A673 (cell line): ENCODE data around the gene LIME1. TPM values are rescaled to one million over a fixed set of nuclear protein-coding genes. Genes with fewer than 3 reads are reported as not detected.
A peak's percentile ranks its signal among the peaks of the same experiment; 100 is the strongest.

ENCODE experiments used
- BruUV-seq: library from RNA; stranded (reverse); fragments of 400-500 nt; replicated peaks from 2 replicates; lab custom pipeline; 2021; lab: Mats Ljungman, UMichigan
- CTCF ChIA-PET: fragments of 300-600 bp; sonication (Branson Sonifier 250); formaldehyde crosslinking; loops from one replicate; lab custom pipeline; 2022; ENCODE audit warnings: antibody characterized with exemption; lab: Charles Lee
- POLR2A ChIA-PET: fragments of 300-600 bp; sonication (Branson Sonifier 250); formaldehyde crosslinking; loops from one replicate; lab custom pipeline; 2022; ENCODE audit warnings: antibody characterized with exemption; ENCODE audit not compliant: low non-redundant PET; lab: Charles Lee
- DNase-seq: peaks from one replicate; pipeline ENCODE4 v3.0.0-alpha.2; 2015; ENCODE audit warnings: low spot score
- H3K27ac ChIP-seq: fragments of 200-600 bp; sonication (generic); 2 replicates; pipeline ENCODE4 v1.5.1; 2016; ENCODE audit warnings: mixed run types, low read depth, mild to moderate bottlenecking, mixed read lengths, antibody characterized with exemption, low read length; ENCODE audit not compliant: poor library complexity, severe bottlenecking
- H3K27me3 ChIP-seq: fragments of 200-600 bp; sonication (generic); replicated peaks from 2 replicates; pipeline ENCODE4 v1.6.1; 2017; ENCODE audit warnings: mixed run types, low read depth, mild to moderate bottlenecking, mixed read lengths, antibody characterized with exemption, low read length; ENCODE audit not compliant: insufficient read depth, poor library complexity
- H3K36me3 ChIP-seq: fragments of 200-600 bp; sonication (generic); 2 replicates; pipeline ENCODE4 v1.6.1; 2016; ENCODE audit warnings: mixed run types, mild to moderate bottlenecking, mixed read lengths, antibody characterized with exemption, low read length; ENCODE audit not compliant: insufficient read depth, poor library complexity, severe bottlenecking
- H3K4me1 ChIP-seq: fragments of 200-600 bp; sonication (generic); 2 replicates; pipeline ENCODE4 v1.6.1; 2017; ENCODE audit warnings: mixed run types, mild to moderate bottlenecking, mixed read lengths, antibody characterized with exemption, low read length; ENCODE audit not compliant: insufficient read depth, poor library complexity, severe bottlenecking
- H3K4me3 ChIP-seq: fragments of 200-600 bp; sonication (generic); 2 replicates; pipeline ENCODE4 v1.5.1; 2016; ENCODE audit warnings: low read depth, mixed run types, mild to moderate bottlenecking, mixed read lengths, low read length; ENCODE audit not compliant: poor library complexity, severe bottlenecking
- H3K9me3 ChIP-seq: fragments of 200-600 bp; sonication (generic); 2 replicates; pipeline ENCODE4 v1.6.1; 2016; ENCODE audit warnings: mixed run types, low read depth, mild to moderate bottlenecking, mixed read lengths, antibody characterized with exemption, low read length; ENCODE audit not compliant: poor library complexity, severe bottlenecking
- EZH2 ChIP-seq: fragments of 200-600 bp; sonication (generic); IDR thresholded peaks from 2 replicates; pipeline ENCODE4 v1.6.1; 2017; ENCODE audit warnings: borderline replicate concordance, low read depth, mild to moderate bottlenecking, mixed read lengths, antibody characterized with exemption, low read length; ENCODE audit not compliant: poor library complexity, severe bottlenecking
- intact Hi-C: fragments of 100-400 bp; cut with micrococcal nuclease; formaldehyde crosslinking; loops from one replicate; pipeline ENCODE4 v1.10.0; 2022; ENCODE audit not compliant: unreplicated experiment
- total RNA-seq: library from RNA; stranded (reverse); gene quantifications from 2 replicates; pipeline ENCODE4 v1.2.3, GENCODE V29; 2021
- TF ChIP-seq, protein P1 (sequence below): fragments of 300-800, 200-600 bp; sonication (generic); conservative IDR thresholded peaks from 2 replicates; pipeline ENCODE4 v1.5.1; 2017; ENCODE audit warnings: low read depth, mild to moderate bottlenecking, antibody characterized with exemption, low read length, moderate library complexity, mixed read lengths

The LIME1 gene
- total RNA-seq, 1 experiment from 2014 or later = 16.3 TPM

DNA sequence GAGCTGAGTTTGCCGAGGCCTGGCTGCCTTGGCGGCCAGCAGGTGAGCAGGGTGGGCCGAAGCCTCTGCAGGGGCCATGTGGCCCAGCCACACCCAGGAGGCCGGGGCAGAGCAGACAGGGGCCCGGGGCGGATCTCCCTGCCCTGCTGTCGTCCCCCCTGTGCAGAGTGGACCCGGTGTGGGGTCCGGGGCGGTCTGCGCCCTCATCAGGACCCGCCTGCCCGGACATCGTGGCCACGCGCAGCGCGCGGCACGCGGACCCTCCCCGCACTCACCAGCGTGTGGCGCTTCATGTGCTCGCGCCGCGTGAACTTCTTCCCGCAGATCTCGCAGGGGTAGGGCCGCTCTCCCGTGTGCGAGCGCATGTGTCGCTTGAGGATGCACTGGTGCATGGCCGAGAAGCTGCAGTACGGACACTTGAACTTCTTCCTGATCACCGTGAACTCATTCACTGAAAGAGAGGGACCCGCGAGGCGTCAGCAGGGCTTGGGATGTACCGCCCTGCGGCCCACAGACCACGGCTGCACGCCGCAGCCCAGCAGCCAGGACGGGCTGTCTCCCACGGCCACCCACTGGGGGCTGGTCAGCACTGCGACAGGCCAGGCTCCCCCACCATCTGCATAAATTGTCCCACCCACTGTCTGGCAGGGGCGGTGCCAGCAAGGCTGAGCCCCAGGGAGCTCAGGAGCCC lies 16.1 kb downstream of the LIME1 start:
- ChIA-PET CTCF (no interaction called here), POLR2A (no interaction called here)
- TF ChIP-seq, protein P1, sequence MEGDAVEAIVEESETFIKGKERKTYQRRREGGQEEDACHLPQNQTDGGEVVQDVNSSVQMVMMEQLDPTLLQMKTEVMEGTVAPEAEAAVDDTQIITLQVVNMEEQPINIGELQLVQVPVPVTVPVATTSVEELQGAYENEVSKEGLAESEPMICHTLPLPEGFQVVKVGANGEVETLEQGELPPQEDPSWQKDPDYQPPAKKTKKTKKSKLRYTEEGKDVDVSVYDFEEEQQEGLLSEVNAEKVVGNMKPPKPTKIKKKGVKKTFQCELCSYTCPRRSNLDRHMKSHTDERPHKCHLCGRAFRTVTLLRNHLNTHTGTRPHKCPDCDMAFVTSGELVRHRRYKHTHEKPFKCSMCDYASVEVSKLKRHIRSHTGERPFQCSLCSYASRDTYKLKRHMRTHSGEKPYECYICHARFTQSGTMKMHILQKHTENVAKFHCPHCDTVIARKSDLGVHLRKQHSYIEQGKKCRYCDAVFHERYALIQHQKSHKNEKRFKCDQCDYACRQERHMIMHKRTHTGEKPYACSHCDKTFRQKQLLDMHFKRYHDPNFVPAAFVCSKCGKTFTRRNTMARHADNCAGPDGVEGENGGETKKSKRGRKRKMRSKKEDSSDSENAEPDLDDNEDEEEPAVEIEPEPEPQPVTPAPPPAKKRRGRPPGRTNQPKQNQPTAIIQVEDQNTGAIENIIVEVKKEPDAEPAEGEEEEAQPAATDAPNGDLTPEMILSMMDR = 0 out of 2 replicates have a peak, but pooled peaks have one; percentile 10
- TF ChIP-seq EZH2 = no peak
- DNase-seq = no peak
- Histone ChIP-seq H3K4me1 (no peaks in the 10 kb centered on the region), H3K36me3 (no peaks in the 10 kb centered on the region), H3K4me3 (no peak overlapping the region), H3K27ac (no peak overlapping the region), H3K27me3 (no peaks in the 10 kb centered on the region), H3K9me3 (no peaks in the 10 kb centered on the region)
- intact Hi-C loops = no loop called here
- BruUV-seq = no TSS peak

DNA sequence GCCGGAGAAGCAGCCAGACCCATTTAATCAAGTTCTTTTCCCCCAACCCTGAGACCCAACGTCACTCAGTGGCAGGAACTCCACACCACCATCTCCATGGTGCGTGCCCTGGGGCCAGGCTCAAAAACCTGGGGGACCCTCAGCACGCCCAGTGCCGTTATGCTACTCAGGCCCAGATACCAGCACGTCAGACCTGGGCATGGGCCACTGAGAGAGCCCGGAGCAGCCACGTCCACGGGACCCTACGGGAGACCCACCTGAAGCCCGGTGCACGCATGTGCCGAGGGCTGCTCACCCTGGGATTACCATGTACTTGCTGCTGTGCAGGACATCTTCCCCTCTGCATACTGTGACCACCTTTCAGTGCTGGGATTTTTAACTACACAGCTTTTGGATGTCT lies 16.9 kb downstream of the LIME1 start:
- POLR2A ChIA-PET = no interaction called here

DNA sequence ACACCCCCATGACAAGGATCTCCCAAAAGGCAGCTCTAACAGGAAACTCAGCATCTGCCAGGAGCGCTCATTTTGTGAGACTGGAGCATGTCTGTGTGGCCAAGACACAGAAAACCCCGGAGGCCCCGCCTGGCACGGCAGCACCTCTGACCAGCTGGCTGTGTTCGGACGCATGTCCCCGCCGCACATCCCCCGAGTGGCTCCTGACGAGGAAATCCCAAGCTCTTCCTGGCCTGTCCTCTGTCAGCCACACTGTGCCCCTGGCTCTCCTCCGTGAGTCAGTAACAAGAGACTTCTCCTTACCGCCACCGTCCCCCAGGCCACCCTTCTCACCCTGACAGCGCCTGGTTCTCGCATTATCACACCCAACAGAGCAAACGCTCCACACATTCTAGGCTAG lies 17.5 kb downstream of the LIME1 start:
- Histone ChIP-seq H3K4me3 (no peak overlapping the region), H3K36me3 (no peaks in the 10 kb centered on the region), H3K27ac (no peak overlapping the region), H3K27me3 (no peaks in the 10 kb centered on the region), H3K9me3 (no peaks in the 10 kb centered on the region), H3K4me1 (no peaks in the 10 kb centered on the region)
- DNase-seq = no peak
- ChIA-PET CTCF (no interaction called here), POLR2A (no interaction called here)
- TF ChIP-seq, protein P1 = no peak
- no peak for TF ChIP-seq EZH2
- intact Hi-C loops = no loop called here
- no TSS peak for BruUV-seq

More for the DNA sequence above, 16.9 kb downstream of the LIME1 start:
- CTCF ChIA-PET = no interaction called here
- Histone ChIP-seq H3K27me3 (no peaks in the 10 kb centered on the region), H3K36me3 (no peaks in the 10 kb centered on the region), H3K9me3 (no peaks in the 10 kb centered on the region), H3K4me3 (no peak overlapping the region), H3K4me1 (no peaks in the 10 kb centered on the region), H3K27ac (no peak overlapping the region)
- no TSS peak for BruUV-seq
- TF ChIP-seq, protein P1 = no peak
- TF ChIP-seq EZH2 = no peak
- no peak for DNase-seq
- intact Hi-C loops = no loop called here
